H1 (cell line): ENCODE data around the gene PHLPP2. TPM values are rescaled to one million over a fixed set of nuclear protein-coding genes. Genes with fewer than 3 reads are reported as not detected.

Experiments used
- CBX5 ChIP-seq: fragments of 300-800, 300-1000 bp; sonication (generic); IDR thresholded peaks from 2 replicates; pipeline ENCODE4 v1.7.1; 2016; ENCODE audit warnings: antibody characterized with exemption, low read length, low read depth
- E2F6 ChIP-seq: IDR thresholded peaks from 2 replicates; pipeline ENCODE4 v1.6.1; 2012; ENCODE audit warnings: inconsistent platforms
- GTF2F1 ChIP-seq: IDR thresholded peaks from 2 replicates; pipeline ENCODE4 v1.6.1; 2012; ENCODE audit warnings: low read depth, low read length, improper control_type of control experiment, borderline replicate concordance
- KDM4A ChIP-seq: IDR thresholded peaks from one replicate; pipeline ENCODE4 v1.7.1; 2012; ENCODE audit warnings: low read depth, mild to moderate bottlenecking, moderate library complexity, low read length, inconsistent platforms; ENCODE audit not compliant: severe bottlenecking
- PHF8 ChIP-seq: fragments of 200-600 bp; sonication (generic); conservative IDR thresholded peaks from 2 replicates; pipeline ENCODE4 v1.7.1; 2012; ENCODE audit warnings: low read depth, mild to moderate bottlenecking, inconsistent platforms, low read length, moderate library complexity
- SRF ChIP-seq: IDR thresholded peaks from 2 replicates; pipeline ENCODE4 v1.6.1; 2011; ENCODE audit warnings: mild to moderate bottlenecking, low read depth, low read length, moderate library complexity
- TAF1 ChIP-seq: IDR thresholded peaks from 2 replicates; pipeline ENCODE4 v1.6.1; 2011; ENCODE audit warnings: mild to moderate bottlenecking, low read depth, low read length
- TBP ChIP-seq: IDR thresholded peaks from 2 replicates; pipeline ENCODE4 v1.6.1; 2011; ENCODE audit warnings: low read depth, low read length, improper control_type of control experiment
- polyA plus RNA-seq, 7 experiments: library from polyadenylated mRNA; depleted of rRNA in 3 of 7; stranded (reverse) in 5 of 7; unstranded in 2 of 7; fragments of >200 nt in 5 of 7; fragments of 200-250 nt in 2 of 7; gene quantifications; 1 replicate in 5 of 7; 2 replicates in 1 of 7; 4 replicates in 1 of 7; pipeline versions ENCODE4 v1.2.1 to v1.2.3, GENCODE V29; 2011 to 2013; ENCODE audit warnings: missing spikeins in 2 of 7, mixed read lengths in 2 of 7
- total RNA-seq: library from RNA; stranded (reverse); fragmentation: NEBNext Ultra II Directional; extraction: Animal tissue kit (Norgen Biotek cat#: 25700); gene quantifications from 2 replicates; pipeline ENCODE4 v1.2.1, GENCODE V29; 2021

PHLPP2 gene
- total and polyA plus RNA-seq, 2 of the 8 experiments (the other 6 are each of a cell fraction or from before 2014, with no cell fraction given) = 7.3 to 12.9 TPM

GRCh38 chr16:71708696-71709095, 15.8 kb downstream of the PHLPP2 start (continued):
- TF ChIP-seq SRF (no peak), TAF1 (no peak), E2F6 (no peak), CBX5 (no peak), TBP (no peak), PHF8 (no peak), GTF2F1 (no peak), KDM4A (no peak)
